Keratinocyte (primary cell): ENCODE data around the gene HEMK1. TPM values are rescaled to one million over a fixed set of nuclear protein-coding genes. Genes with fewer than 3 reads are reported as not detected.

ENCODE experiments used
- DNase-seq: peaks from one replicate; pipeline ENCODE4 v3.0.0-alpha.2; 2011; ENCODE audit warnings: low read depth, missing footprints, low spot score
- FAIRE-seq: peaks from 2 replicates; lab custom pipeline; 2011; peaks lifted over from hg19 to GRCh38; lab: Jason Lieb, UNC
- H2AFZ ChIP-seq: 2 replicates; pipeline ENCODE4 v1.6.0; 2012; ENCODE audit warnings: low read length, control low read depth, inconsistent platforms; ENCODE audit not compliant: control insufficient read depth
- H3K27ac ChIP-seq: 2 replicates; pipeline ENCODE4 v1.5.1; 2011; ENCODE audit warnings: low read length; ENCODE audit not compliant: control insufficient read depth, insufficient read depth
- H3K27me3 ChIP-seq: 3 replicates; pipeline ENCODE4 v1.6.0; 2011; ENCODE audit warnings: low read length; ENCODE audit not compliant: control insufficient read depth, insufficient read depth; ENCODE audit errors: extremely low read depth
- H3K36me3 ChIP-seq, 2 experiments: 2 replicates in 1 of 2; 3 replicates in 1 of 2; pipeline ENCODE4 v1.5.1; 2011; ENCODE audit warnings: low read length in 2 of 2, mild to moderate bottlenecking in 1 of 2; ENCODE audit not compliant: control insufficient read depth in 2 of 2, insufficient read depth in 2 of 2; ENCODE audit errors: extremely low read depth in 1 of 2
- H3K4me1 ChIP-seq: 3 replicates; pipeline ENCODE4 v1.5.1; 2011; ENCODE audit warnings: low read length; ENCODE audit not compliant: control insufficient read depth, insufficient read depth; ENCODE audit errors: extremely low read depth
- H3K4me2 ChIP-seq: 3 replicates; pipeline ENCODE4 v1.6.0; 2011; ENCODE audit warnings: low read depth, low read length; ENCODE audit not compliant: control insufficient read depth, insufficient read depth; ENCODE audit errors: extremely low read depth
- H3K4me3 ChIP-seq, 3 experiments: fragments of 200-600 bp in 1 of 3; sonication (generic) in 1 of 3; 2 replicates in 2 of 3; 3 replicates in 1 of 3; pipeline ENCODE4 v1.5.1; 2011 to 2016; ENCODE audit warnings: low read length in 3 of 3, mild to moderate bottlenecking in 3 of 3, control low read depth in 2 of 3, inconsistent platforms in 1 of 3, low read depth in 1 of 3, mixed read lengths in 1 of 3, mixed run types in 1 of 3, moderate library complexity in 1 of 3; ENCODE audit not compliant: control insufficient read depth in 2 of 3, insufficient read depth in 2 of 3; ENCODE audit errors: extremely low read depth in 1 of 3
- H3K79me2 ChIP-seq: 2 replicates; pipeline ENCODE4 v1.6.0; 2012; ENCODE audit warnings: low read length; ENCODE audit not compliant: control insufficient read depth, insufficient read depth
- H3K9ac ChIP-seq: 3 replicates; pipeline ENCODE4 v1.6.0; 2011; ENCODE audit warnings: low read length; ENCODE audit not compliant: control insufficient read depth, insufficient read depth; ENCODE audit errors: extremely low read depth
- H3K9me1 ChIP-seq: 3 replicates; pipeline ENCODE4 v1.6.0; 2011; ENCODE audit warnings: low read length; ENCODE audit not compliant: control insufficient read depth, insufficient read depth; ENCODE audit errors: extremely low read depth
- H3K9me3 ChIP-seq: 2 replicates; pipeline ENCODE4 v1.5.1; 2012; ENCODE audit warnings: low read depth, low read length; ENCODE audit not compliant: control insufficient read depth
- H4K20me1 ChIP-seq: 3 replicates; pipeline ENCODE4 v1.6.0; 2011; ENCODE audit warnings: low read length; ENCODE audit not compliant: control insufficient read depth, insufficient read depth; ENCODE audit errors: extremely low read depth
- CTCF ChIP-seq, 3 experiments: IDR thresholded peaks in 1 of 3; conservative IDR thresholded peaks in 1 of 3; optimal IDR thresholded peaks in 1 of 3; 2 replicates in 2 of 3; 3 replicates in 1 of 3; pipeline versions ENCODE3 to v1.5.1; 2011; ENCODE audit warnings: low read length in 3 of 3, mild to moderate bottlenecking in 3 of 3, moderate library complexity in 2 of 3, control low read depth in 1 of 3, inconsistent platforms in 1 of 3; ENCODE audit not compliant: insufficient read depth in 2 of 3; ENCODE audit errors: extremely low read depth in 1 of 3
- EZH2 ChIP-seq: IDR thresholded peaks from one replicate; pipeline ENCODE4 v1.6.1; 2012; ENCODE audit warnings: inconsistent platforms, mild to moderate bottlenecking, low read length, moderate library complexity
- dilution Hi-C: fragments of 300-500 bp; cut with MboI; formaldehyde crosslinking; loops from one replicate; pipeline ENCODE4 v1.7.0; 2020; ENCODE audit warnings: low sequenced_read_pairs; ENCODE audit not compliant: extremely low pct_ligation_motif_present
- polyA plus RNA-seq, 5 experiments: library from polyadenylated mRNA; depleted of rRNA in 3 of 5; stranded (reverse) in 3 of 5; stranded (forward) in 1 of 5; unstranded in 1 of 5; fragments of >200 nt; gene quantifications; 1 replicate in 1 of 5; 2 replicates in 3 of 5; 3 replicates in 1 of 5; pipeline versions ENCODE4 v1.2.1 to v1.2.3, GENCODE V29; 2011 to 2012; ENCODE audit warnings: missing spikeins in 2 of 5, low read depth in 1 of 5, low replicate concordance in 1 of 5

Gene HEMK1
- polyA plus RNA-seq, 1 donor (not counting 4 experiments of a cell fraction or from before 2014, with no cell fraction given) = 13.0 TPM

- dilution Hi-C loops = no loop called here
- no peak overlapping the region for H3K27ac ChIP-seq
- H3K79me2 ChIP-seq = peaks cover 90% of the 10 kb centered on the region
Observed at GRCh38 chr3:50630394-50630793, 61.1 kb downstream of the HEMK1 start.

GRCh38 chr3:50630877-50631276 is 61.6 kb downstream of the HEMK1 start:
- no peak overlapping the region for H3K4me2 ChIP-seq
- TF ChIP-seq CTCF (optimal IDR thresholded peaks at IDR 0.05 in 1 of 3, IDR thresholded peaks at IDR 0.05 in 1 of 3, conservative IDR thresholded peaks at IDR 0.05 in 1 of 3; ENCODE audit: extremely low read depth in 1 of 3, insufficient read depth in 2 of 3, low read length in 3 of 3) (no peak), EZH2 (no peak)
- H3K27me3 ChIP-seq = no peaks in the 10 kb centered on the region
- FAIRE-seq = peak; percentile 57
- no peak for DNase-seq
- H3K4me3 ChIP-seq = no peak overlapping the region
- no peaks in the 10 kb centered on the region for H4K20me1 ChIP-seq
- no peak overlapping the region for H3K27ac ChIP-seq
- peaks cover 87% of the 10 kb centered on the region for H3K79me2 ChIP-seq
- peaks cover 3% of the 10 kb centered on the region for H3K9me1 ChIP-seq
- peaks cover 13 to 15% of the 10 kb centered on the region in 2 experiments for H3K36me3 ChIP-seq
- H2AFZ ChIP-seq = no peak overlapping the region
- H3K4me1 ChIP-seq = peaks cover 62% of the 10 kb centered on the region
- H3K9ac ChIP-seq = no peak overlapping the region
- no peaks in the 10 kb centered on the region for H3K9me3 ChIP-seq
- dilution Hi-C loops = no loop called here

More at GRCh38 chr3:50630394-50630793, 61.1 kb downstream of the HEMK1 start:
- FAIRE-seq = no peak
- DNase-seq = no peak
- no peak overlapping the region for H3K9ac ChIP-seq
- H3K36me3 ChIP-seq = peaks cover 13 to 15% of the 10 kb centered on the region in 2 experiments
- H4K20me1 ChIP-seq = no peaks in the 10 kb centered on the region
- H3K9me3 ChIP-seq = no peaks in the 10 kb centered on the region
- H3K4me1 ChIP-seq = peaks cover 67% of the 10 kb centered on the region
- H2AFZ ChIP-seq = no peak overlapping the region
- no peak overlapping the region for H3K4me3 ChIP-seq
- H3K4me2 ChIP-seq = no peak overlapping the region
- TF ChIP-seq CTCF (optimal IDR thresholded peaks at IDR 0.05 in 1 of 3, IDR thresholded peaks at IDR 0.05 in 1 of 3, conservative IDR thresholded peaks at IDR 0.05 in 1 of 3; ENCODE audit: extremely low read depth in 1 of 3, insufficient read depth in 2 of 3, low read length in 3 of 3) (no peak), EZH2 (no peak)
- no peaks in the 10 kb centered on the region for H3K27me3 ChIP-seq
- peaks cover 3% of the 10 kb centered on the region for H3K9me1 ChIP-seq
